ENCODE measurements around the gene BMPR1B. TPM values are rescaled to one million over a fixed set of nuclear protein-coding genes. Genes with fewer than 3 reads are reported as not detected.

BMPR1B gene
- total and polyA plus RNA-seq, 12 donors = 0.04 to 7.8 (median 2.5) TPM

GRCh38 chr4:95049551-95050233 is 291.9 kb downstream of the BMPR1B start:
- Histone ChIP-seq H3K36me3 (no peaks in the 10 kb centered on the region), H3K9me3 (no peaks in the 10 kb centered on the region), H3K4me1 (no peaks in the 10 kb centered on the region), H3K27ac (no peak overlapping the region), H3K27me3 (no peaks in the 10 kb centered on the region), H3K4me3 (no peak overlapping the region)
- ATAC-seq (no peak), DNase-seq (no peak)
- intact Hi-C loops (cut with DNase I) = no loop called here
- 75 to 78% methylated on average over 2 of the region's 2 CpGs for WGBS, 2 donors
- TF ChIP-seq CTCF (IDR thresholded peaks at IDR 0.05) = no peak

GRCh38 chr4:95050980-95051701 is 293.4 kb downstream of the BMPR1B start:
- ATAC-seq = no peak
- Histone ChIP-seq H3K4me3 (no peak overlapping the region), H3K9me3 (no peaks in the 10 kb centered on the region), H3K27ac (no peak overlapping the region), H3K36me3 (no peaks in the 10 kb centered on the region), H3K27me3 (no peaks in the 10 kb centered on the region), H3K4me1 (no peaks in the 10 kb centered on the region)
- intact Hi-C loops (cut with DNase I) = no loop called here
- no peak for TF ChIP-seq CTCF (IDR thresholded peaks at IDR 0.05)
- 51 to 54% methylated on average over 13 of the region's 13 CpGs for WGBS, 2 donors
- no peak for DNase-seq

- no peak overlapping the region for H3K4me3 ChIP-seq
Observed at GRCh38 chr4:95051702-95052020, 293.9 kb downstream of the BMPR1B start.

GRCh38 chr4:95058991-95059390 is 301.2 kb downstream of the BMPR1B start:
- 84 to 96% methylated on average over 1 of the region's 1 CpG for WGBS, 2 donors
- no peak for ATAC-seq

More at GRCh38 chr4:95051702-95052020, 293.9 kb downstream of the BMPR1B start:
- no peaks in the 10 kb centered on the region for H3K27me3 ChIP-seq
- no peak for DNase-seq
- intact Hi-C loops (cut with DNase I) = no loop called here
- no peak for TF ChIP-seq CTCF (IDR thresholded peaks at IDR 0.05)
- H3K4me1 ChIP-seq = no peaks in the 10 kb centered on the region
- H3K27ac ChIP-seq = no peak overlapping the region
- no peak for ATAC-seq
- no peaks in the 10 kb centered on the region for H3K36me3 ChIP-seq
- no peaks in the 10 kb centered on the region for H3K9me3 ChIP-seq
- 61 to 74% methylated on average over 2 of the region's 2 CpGs for WGBS, 2 donors

More at GRCh38 chr4:95058991-95059390, 301.2 kb downstream of the BMPR1B start:
- Histone ChIP-seq H3K36me3 (no peaks in the 10 kb centered on the region), H3K4me1 (peaks cover 0 to 25% (median 0%) of the 10 kb centered on the region in 9 donors), H3K4me3 (no peak overlapping the region), H3K27me3 (no peaks in the 10 kb centered on the region), H3K27ac (no peak overlapping the region), H3K9me3 (no peaks in the 10 kb centered on the region)
- DNase-seq = no peak
- intact Hi-C loops (cut with DNase I) = no loop called here
- TF ChIP-seq CTCF (IDR thresholded peaks at IDR 0.05) = no peak
